HG03159 (cell line): Measurements from ENCODE around the gene FAM151A.
"Not testable (repeated sequence)": the region's sequence is repeated elsewhere in the genome, so short reads cannot be mapped to it uniquely, and the experiment has no call there.

Experiments used
- ATAC-seq: cut with Tn5 transposase; IDR thresholded peaks from one replicate; pipeline ENCODE4 v1.9.1; 2021; ENCODE audit warnings: mild to moderate bottlenecking, moderate library complexity; ENCODE audit not compliant: unreplicated experiment

The FAM151A gene

DNA sequence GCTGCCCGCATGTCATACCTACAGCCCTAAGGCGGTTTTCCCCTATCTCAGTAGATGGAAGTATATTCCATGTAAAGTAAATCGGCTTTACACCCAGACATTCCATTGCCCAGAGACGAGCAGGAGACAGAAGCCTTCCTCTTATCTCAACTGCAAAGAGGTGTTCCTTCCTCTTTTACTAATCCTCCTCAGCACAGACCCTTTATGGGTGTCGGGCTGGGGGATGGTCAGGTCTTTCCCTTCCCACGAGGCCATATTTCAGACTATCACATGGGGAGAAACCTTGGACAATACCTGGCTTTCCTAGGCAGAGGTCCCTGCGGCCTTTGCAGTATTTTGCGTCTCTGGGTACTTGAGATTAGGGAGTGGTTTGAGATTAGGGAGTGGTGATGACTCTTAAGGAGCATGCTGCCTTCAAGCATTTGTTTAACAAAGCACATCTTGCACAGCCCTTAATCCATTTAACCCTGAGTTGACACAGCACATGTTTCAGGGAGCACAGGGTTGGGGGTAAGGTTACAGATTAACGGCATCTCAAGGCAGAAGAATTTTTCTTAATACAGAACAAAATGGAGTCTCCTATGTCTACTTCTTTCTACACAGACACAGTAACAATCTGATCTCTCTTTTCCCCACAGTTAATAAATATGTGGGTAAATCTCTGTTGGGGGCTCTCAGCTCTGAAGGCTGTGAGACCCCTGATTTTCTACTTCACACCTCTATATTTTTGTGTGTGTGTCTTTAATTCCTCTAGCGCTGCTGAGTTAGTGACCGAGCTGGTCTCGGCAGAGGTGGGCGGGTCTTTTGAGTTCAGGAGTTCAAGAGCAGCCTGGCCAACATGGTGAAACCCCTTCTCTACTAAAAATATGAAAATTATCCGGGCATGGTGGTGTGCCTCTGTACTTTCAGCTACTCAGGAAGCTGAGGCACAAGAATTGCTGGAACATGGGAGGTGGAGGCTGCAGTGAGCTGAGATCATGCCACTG, 13.4 kb upstream of the FAM151A start:
- not testable (repeated sequence) for ATAC-seq

DNA sequence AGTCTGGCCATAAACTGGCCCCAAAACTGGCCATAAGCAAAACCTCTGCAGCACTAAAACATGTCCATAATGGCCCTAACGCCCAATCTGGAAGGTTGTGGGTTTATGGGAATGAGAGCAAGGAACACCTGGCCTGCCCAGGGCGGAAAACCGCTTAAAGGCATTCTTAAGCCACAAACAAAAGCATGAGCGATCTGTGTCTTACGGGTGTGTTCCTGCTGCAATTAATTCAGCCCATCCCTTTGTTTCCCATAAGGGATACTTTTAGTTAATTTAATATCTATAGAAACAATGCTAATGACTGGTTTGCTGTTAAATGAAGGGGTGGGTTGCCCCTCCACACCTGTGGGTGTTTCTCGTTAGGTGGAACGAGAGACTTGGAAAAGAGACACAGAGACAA, 12.5 kb upstream of the FAM151A start:
- ATAC-seq = not testable (repeated sequence)

DNA sequence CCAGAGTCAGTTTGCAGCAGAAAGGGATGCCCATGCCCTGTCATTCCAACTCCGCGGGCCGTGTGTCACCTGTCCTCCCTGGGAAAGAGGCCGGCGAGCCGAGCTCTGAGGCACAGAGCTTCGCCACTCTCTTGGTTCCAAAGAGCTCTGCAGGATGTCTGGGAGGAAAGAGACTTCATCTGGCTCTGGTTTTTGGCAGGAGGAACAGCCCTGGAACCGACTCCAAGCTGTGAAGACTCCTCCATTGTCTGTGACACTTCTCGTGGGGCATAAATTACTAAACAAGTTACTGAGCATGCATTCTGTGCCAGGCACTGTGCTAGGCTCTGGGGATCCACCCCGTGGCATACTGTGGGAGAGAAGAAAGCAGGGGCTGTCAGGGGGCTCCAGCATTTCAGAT, 3.9 kb upstream of the FAM151A start:
- ATAC-seq = no peak

DNA sequence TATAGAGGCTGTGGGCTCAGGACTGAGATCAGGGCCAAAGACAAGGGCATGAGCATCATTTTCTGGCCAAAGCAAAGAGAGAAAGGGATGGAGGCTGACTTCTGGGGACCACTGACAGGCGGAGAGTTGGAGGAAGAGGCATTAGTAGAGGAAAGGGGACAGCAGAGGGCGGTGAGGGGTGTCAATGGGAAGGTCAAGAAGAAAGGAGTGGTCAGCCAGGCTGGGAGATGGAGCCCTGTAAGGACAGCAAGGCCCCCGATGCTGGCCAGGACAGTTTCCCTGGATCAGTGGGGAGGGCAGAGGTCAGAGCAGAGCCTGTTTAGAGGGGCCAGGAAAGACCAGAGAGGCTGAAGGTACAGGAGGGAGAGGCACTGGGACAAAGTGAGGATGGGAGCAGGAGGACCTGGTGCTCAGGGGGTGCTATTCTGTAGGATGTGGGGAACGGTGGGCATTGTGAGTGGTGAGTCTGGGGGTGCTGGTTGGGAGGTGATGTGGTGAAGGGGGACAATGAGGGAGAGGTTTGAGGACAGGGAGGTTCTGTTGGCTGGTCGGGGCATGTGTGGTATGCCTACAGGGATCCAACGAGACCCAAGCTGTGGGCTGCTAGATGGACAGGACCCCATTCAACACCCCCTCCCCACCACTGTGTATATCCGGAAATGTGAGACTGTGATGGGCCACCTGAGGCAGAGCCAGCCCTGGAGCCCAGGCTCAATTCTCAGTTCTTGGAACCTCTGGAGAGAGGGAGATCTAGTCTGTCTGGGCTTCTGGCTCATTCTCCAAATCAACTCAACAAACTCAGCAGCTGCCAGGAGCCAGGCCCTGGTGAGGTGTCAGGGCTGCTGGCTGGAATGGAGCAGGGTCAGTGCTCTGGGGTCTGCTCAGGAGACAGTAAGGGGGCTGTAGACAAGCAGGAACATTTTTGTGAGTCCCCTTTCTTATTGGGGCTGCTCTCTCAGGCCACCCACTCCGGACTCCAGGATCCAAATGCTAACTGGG, 1.4 kb upstream of the FAM151A start:
- ATAC-seq = no peak

DNA sequence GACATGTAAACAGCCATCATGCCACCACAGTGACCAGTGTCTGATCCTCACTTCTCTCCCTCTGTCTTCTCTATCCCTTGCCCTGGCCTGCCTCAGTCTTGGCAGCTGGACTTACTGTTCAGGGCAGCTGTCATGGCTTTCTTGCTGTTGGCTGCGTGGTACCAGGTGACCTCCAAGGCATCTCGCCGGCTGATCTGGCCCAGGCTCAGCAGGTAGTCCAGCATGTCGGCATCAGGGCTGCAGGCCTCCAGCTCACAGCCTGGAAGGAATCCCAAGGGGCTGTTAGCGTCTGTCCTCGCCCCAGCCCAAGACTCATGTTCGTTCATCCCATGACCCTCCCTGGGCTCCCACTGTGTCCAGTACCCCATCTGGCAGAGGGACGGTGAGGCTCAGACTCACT, 3.6 kb downstream of the FAM151A start:
- no peak for ATAC-seq

DNA sequence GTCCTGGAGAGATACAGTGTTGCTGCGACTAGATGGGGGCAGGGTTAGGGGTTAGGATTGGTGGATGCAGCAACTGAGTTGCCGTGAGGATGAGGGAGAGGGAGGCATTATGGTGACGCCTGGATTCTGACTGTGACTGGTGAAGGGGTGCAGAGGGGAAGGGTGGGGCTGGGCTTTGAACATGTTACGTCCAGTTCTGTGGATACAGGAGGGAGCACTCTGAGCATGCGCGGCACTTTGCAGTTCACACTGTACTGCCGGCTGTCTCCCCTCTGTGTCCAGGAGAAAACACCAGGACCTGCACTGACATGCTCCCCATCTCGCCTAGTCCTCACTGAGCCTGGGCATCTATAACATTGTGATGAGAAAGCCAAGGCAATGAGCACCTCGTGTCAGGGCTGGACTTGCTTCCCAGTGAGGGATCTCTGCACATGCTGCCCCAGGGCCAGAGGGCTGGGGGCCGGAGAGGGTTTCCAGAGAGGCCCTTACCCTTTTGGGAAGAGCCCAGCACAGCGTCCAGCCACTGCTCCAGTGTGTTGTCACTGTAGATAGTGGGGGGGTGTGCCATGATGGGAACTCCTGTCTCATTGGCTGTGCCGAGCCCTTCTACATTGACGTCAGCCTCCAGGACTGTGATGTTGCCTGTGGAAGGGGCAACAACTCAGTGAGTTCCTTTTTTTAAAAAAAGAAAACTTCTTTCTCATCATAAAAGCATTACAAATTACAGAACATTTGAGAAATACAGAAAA, 7.6 kb downstream of the FAM151A start:
- ATAC-seq = no peak

DNA sequence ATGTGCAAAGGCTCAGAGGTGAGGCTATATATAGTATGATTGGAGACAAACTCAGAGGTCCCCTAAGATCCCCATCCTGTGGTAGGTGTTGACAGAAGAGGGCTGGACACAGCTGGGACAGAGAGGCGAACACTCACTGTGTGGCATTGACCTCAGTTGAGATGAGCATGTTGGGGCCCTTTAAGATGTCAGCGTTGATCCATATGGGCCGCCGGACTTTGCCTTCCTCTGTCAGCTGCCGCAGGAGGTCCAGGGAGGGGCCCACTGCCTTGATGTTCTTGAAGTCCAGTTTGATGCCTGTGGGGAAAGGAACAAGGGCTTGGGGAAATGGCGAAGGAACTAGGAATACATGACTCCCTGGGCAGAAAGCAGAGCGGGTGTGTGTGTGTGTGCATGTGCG, 8.8 kb downstream of the FAM151A start:
- ATAC-seq = no peak

DNA sequence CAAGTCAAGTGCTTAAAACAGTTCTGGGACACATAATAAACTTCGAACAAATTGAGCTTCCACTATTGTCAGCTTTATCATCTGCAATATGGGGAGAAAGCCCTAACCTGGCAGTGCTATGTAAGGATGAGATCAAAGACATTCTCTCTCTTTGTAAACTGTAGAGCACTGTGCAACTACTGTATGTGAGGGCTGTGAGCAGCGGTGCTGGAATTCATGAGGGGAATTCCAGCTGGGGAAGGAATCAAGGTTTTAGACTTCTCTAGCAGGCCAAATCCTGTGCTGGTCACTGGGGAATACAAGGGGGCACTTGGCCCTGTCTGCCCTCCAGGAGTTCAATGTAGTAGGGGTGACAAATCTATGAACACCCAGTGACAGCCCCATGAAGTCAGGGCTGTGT, 9.3 kb downstream of the FAM151A start:
- no peak for ATAC-seq

DNA sequence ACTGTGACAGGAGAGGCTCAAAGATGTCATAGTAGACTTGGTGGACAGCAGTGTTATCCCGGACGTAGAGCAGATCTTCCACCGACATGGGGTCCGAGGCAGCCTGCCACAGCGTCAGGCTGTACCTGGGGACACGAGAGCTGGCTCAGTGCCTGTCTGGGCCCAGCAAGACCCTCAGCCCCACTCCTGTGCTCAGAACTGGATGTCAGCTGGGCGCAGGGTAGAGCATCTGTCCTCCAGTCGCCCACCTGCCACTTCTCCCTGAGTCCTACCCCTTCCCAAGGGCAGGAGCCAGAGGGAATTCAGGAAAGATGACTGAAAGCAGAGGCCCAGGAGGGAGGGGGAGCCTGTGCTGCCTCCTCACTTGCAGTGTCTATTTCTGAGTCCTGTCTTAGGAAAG, 11.7 kb downstream of the FAM151A start:
- no peak for ATAC-seq

DNA sequence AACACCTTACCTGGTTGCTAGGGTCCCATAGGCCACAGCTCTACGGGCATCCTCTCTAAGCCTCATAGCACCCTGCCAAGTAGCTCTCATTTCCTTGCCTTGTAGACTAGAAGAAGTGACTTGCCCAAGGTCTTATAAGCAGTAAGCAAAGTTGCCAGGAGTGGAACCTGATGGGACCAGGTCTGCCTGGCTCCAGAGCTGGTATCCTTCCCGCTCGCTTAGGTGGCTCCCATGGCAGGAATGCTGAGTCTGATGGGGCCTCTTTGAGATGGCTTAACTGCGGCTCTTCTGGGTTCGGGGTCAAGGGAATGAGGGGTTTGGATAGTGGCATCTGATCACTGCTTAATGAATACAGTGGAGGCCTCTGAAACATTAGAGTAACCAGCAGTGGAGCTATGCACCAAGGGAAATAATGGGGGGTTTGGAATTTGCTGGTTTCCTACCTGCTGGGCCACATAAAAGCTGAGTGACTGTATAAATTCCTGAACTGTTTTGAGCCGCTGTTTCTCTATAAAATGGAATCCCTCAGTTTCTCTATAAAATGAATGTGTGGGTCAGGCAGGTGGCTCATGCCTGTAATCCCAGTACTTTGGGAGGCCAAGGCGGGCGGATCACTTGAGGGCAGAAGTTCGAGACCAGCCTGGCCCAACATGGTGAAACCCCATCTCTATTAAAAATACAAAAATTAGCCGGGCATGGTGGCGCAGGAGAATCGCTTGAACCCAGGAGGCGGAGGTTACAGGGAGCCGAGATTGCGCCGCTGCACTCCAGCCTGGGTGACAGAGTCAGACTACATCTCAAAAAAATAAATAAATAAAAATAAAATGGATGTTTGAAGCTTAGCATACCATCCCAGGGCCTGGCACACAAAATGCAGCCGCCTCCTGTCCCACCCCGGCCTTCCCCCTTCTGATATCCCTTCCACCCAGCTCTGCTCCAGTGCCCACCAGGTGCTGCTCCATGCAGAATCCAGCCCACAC, 12.4 kb downstream of the FAM151A start:
- no peak for ATAC-seq

DNA sequence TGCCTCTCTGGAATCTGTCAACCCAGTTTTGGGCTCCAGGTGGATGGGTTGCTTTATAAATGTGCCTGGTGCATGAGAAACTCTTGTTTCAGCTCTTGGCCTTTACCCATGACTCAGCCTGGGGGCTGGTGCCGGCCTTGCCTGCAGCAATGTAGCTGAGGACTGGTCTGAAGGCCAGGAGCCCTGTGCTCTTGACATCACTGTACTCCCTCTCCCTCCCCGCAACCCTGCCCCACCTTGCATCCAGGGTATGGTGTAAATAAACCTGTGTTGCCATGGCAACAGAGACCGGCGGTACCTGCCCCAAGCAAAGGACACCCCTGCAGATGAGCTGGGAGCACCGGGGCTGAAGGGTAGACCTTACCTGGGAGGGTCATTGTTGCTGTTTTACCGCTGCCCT, 13.3 kb downstream of the FAM151A start:
- no peak for ATAC-seq

DNA sequence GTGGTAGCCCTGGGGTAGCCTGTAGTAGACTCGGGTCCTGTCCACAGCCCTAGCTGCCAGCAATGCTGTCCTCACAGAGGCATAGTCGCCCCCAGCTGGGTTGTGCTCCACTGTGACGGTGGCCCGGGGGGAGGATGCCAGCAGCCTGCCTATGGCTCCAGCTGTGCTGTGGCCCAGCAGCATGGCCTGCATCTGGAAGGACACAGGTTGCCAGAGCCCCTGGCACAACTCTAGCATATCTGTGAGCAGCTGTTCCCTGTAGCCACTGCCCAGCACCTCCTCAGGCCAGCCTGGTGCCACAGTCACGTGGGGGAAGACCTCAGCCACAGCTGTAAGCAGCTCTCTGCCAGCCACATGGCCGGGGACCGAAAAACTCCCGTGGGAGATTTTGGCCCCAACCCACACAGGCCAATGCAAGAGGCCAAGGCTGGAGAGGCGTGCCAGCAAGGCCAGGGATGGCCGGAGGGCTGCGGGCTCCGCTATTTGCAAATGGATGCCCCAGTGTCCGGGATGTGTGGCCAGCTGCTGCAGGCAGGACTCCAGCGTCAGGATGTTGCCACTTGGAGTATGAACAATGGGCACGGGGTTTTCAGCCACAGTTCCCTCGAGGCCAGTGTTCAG, 13.9 kb downstream of the FAM151A start:
- ATAC-seq = no peak

DNA sequence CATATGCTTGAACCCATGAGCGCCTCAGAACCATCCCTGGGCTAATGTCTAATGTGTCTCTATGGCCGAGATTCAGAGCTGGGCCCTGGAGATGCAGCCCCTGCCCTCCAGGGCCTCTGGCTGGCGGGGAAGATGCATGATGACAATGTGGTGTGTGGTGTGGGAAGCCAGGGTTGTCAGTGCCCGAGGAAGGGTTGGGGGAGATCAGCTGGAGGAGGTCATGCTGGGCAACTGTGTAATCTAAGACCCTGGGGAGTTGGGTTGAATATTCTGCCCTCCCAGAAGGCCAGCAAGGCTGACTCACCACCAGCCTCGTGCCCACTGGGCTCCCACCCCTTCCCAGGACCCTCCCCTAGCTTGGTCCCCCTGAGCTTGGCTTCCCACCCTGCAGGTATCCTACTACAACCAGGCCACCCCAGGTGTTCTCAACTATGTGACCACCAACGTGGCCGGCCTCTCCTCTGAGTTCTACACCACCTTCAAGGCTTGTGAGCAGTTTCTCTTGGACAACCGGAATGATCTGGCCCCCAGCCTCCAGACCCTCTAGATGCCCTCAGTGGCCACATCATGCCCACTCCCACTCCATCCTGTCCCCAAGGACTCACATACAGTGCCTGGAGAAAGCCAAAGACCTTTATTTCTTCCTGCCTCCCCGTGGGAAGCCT, 14.6 kb downstream of the FAM151A start:
- ATAC-seq = no peak

DNA sequence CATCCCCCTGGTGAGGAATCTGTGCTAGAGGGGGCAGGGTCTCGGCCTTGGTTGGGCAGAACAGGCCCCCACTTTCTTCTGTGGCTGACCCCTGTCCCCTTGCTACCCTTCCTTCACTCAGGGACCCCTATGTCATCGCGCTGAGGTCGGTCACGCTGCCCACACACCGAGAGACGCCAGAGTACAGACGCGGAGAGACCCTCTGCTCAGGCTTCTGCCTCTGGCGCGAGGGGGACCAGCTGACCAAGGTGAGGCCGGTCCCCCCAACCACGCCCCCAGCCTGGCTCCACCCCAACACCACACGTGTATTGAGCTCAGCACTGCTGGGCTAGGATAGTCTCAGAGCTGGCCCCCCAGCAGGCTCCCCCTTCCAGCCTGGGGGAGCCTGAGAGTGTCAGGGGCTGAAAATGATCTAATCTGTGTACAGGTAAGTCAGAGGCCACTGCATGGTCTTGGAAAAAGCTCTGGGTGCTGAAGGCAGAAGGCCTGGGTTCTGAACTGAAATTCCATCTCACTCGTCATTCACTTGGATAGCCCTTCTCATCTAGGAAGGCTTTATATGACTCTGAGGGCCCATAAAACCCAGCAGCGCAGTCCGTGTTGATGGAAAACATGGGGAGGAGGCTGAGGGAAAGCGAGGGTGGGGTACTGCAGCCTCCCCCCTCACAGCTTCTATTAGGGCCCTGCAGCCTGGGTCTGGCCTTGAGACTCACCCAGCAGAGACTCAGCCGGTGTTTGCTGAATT, 15.3 kb downstream of the FAM151A start:
- ATAC-seq = no peak

DNA sequence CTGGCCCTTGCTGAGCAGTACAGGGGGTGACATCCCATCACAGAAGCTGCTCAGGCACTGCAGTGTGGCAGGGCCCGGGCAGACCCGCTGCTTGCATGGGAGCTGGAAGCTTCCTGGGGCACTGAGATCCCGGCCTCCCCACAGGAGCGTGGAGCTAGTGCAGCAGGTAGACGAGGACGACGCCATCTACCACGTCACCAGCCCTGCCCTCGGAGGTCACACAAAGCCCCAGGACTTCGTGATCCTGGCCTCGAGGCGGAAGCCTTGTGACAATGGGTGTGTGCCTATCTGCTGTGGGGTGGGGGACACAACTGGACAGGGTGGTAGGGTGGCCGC, 16.4 kb downstream of the FAM151A start:
- ATAC-seq = no peak

DNA sequence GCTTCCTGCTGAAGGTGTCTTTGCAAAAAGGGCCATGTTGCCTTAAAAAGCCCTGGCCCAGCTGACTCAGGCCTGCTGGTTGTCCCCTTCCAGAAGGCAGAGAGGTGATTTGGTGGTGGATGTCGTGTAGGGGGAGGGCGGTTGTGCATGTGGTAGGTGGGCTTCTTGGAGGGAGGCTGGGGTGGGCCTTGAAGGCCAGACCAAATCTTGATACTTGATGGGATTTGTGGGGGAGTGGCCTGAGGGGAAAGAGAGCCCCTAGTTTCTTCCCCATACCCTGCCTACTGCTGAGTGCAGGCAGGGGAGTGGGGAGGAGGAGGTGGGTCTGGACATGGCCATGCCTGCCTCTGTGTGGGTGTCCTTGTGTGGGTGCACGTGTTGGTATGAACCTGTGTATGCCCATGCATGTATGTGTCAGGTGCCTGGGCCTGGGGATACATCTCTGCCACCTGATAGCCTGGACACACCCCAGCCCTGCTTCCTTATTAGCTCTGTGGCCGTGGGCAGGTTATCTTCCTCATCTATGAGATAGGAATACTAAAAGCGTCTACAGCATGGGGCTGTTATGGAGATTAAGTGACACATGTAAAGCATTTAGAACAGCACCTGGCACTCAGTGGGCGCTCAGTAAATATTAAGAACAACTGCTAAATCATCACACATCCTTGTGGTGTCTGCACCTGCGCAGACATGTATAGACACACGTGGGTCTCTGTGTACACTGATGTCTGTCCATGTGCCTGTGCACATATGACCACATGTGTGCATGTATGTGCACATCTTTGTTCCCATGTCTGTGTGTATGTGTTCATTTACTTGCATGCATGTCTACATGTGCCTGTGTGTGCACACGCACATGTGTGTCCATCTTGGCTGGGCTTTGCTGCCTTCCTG, 17.0 kb downstream of the FAM151A start:
- no peak for ATAC-seq
